Small intestine (tissue), 7 donors: Measurements from ENCODE around the gene CD164. TPM values are rescaled to one million over a fixed set of nuclear protein-coding genes. Genes with fewer than 3 reads are reported as not detected.

Experiments used
- DNase-seq, 2 donors: peaks; one replicate each; pipeline versions ENCODE4 v3.0.0 to v3.0.0-alpha.2; 2013
- FAIRE-seq: peaks from 2 replicates; lab custom pipeline; 2012; peaks lifted over from hg19 to GRCh38; lab: Jason Lieb, UNC
- H3K27ac ChIP-seq, 3 donors: one replicate each; pipeline ENCODE4 v1.5.1; 2013; ENCODE audit warnings: low read length in 2 of 3, mild to moderate bottlenecking in 2 of 3, control low read depth in 1 of 3, inconsistent platforms in 1 of 3, low read depth in 1 of 3, moderate library complexity in 1 of 3
- H3K27me3 ChIP-seq, 3 donors: one replicate each; pipeline ENCODE4 v1.6.1; 2013; ENCODE audit warnings: low read length in 3 of 3, inconsistent platforms in 1 of 3; ENCODE audit not compliant: control insufficient read depth in 3 of 3, insufficient read depth in 3 of 3
- H3K36me3 ChIP-seq, 3 donors: one replicate each; pipeline ENCODE4 v1.6.1; 2013; ENCODE audit warnings: low read length in 3 of 3, inconsistent platforms in 1 of 3, low read depth in 1 of 3, mild to moderate bottlenecking in 1 of 3, moderate library complexity in 1 of 3; ENCODE audit not compliant: control insufficient read depth in 3 of 3, insufficient read depth in 2 of 3
- H3K4me1 ChIP-seq, 3 donors: one replicate each; pipeline ENCODE4 v1.6.1; 2013; ENCODE audit warnings: low read length in 2 of 3, inconsistent platforms in 1 of 3, low read depth in 1 of 3, mild to moderate bottlenecking in 1 of 3, moderate library complexity in 1 of 3; ENCODE audit not compliant: control insufficient read depth in 3 of 3, insufficient read depth in 2 of 3
- H3K4me3 ChIP-seq, 3 donors: one replicate each; pipeline ENCODE4 v1.5.1; 2013; ENCODE audit warnings: low read length in 3 of 3, control low read depth in 1 of 3, inconsistent platforms in 1 of 3, low read depth in 1 of 3, mild to moderate bottlenecking in 1 of 3, moderate library complexity in 1 of 3
- H3K9me3 ChIP-seq, 2 donors: one replicate each; pipeline ENCODE4 v1.6.1; 2013; ENCODE audit warnings: low read depth in 1 of 2, low read length in 1 of 2; ENCODE audit not compliant: control insufficient read depth in 2 of 2, insufficient read depth in 1 of 2
- WGBS, 3 donors: extraction: QIAGEN DNeasy Blood & Tissue Kit; methylation state at CpG; one replicate each; pipeline ENCODE4 v1.1.7; 2013; 5-methylcytosine and 5-hydroxymethylcytosine counted together
- polyA plus RNA-seq, 4 donors: library from polyadenylated mRNA; stranded (reverse) in 3 of 4; unstranded in 1 of 4; fragments of 200-250 nt in 3 of 4; fragments of 120-200 nt in 1 of 4; gene quantifications; one replicate each; pipeline versions ENCODE4 v1.2.1 to v1.2.3, GENCODE V29; 2013
- donor health status: healthy with polysubstance abuse.
- donor health status: control.
- donor health status: control.
- donor health status: Bipolar disorder and iron deficiency.
- donor health status: healthy.

Gene CD164
- polyA plus RNA-seq, 4 donors, result 151 to 737 (median 172) TPM

DNA sequence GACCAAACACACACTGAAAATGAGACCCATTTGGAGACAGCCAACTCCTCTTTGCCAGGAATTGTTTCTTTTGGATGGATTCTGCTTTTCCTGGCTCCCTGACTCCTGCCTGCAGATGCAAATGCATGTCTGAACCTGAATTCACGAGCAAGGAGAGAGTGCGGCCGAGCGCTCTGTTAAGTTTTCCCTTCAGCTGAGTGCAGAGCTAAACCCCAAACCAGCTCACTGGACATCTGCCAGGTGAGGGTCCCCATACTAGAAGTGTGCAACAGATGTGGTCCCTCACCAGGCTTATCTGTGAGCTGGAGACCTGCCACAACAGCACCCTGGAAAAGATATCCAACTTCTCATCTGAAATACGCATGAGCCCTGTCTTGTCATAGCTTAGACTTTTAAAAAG is 59.0 kb downstream of the CD164 start:
- Histone ChIP-seq H3K36me3 (no peaks in the 10 kb centered on the region), H3K4me1 (peaks cover 7 to 21% (median 8%) of the 10 kb centered on the region in 3 donors), H3K27ac (no peak overlapping the region), H3K9me3 (no peaks in the 10 kb centered on the region), H3K4me3 (no peak overlapping the region), H3K27me3 (no peaks in the 10 kb centered on the region)
- DNase-seq (no peak), FAIRE-seq (no peak)
- WGBS, 3 donors, result 81 to 94% (median 92%) methylated on average over 5 of the region's 5 CpGs

GRCh38 chr6:109322825-109323224 is 59.4 kb downstream of the CD164 start:
- peaks cover 8 to 24% (median 8%) of the 10 kb centered on the region in 3 donors for H3K4me1 ChIP-seq
- H3K36me3 ChIP-seq, result no peaks in the 10 kb centered on the region
- no peak overlapping the region for H3K4me3 ChIP-seq
- no peak for DNase-seq
- H3K27me3 ChIP-seq, result no peaks in the 10 kb centered on the region
- FAIRE-seq, result no peak
- H3K27ac ChIP-seq, result no peak overlapping the region
- 74 to 86% (median 86%) methylated on average over 2 of the region's 2 CpGs for WGBS, 3 donors
- H3K9me3 ChIP-seq, result no peaks in the 10 kb centered on the region

GRCh38 chr6:109321752-109322151 is 60.5 kb downstream of the CD164 start:
- Histone ChIP-seq H3K36me3 (no peaks in the 10 kb centered on the region), H3K4me3 (no peak overlapping the region), H3K27me3 (no peaks in the 10 kb centered on the region), H3K4me1 (peaks cover 8 to 34% (median 14%) of the 10 kb centered on the region in 3 donors), H3K9me3 (no peaks in the 10 kb centered on the region), H3K27ac (no peak overlapping the region)
- no peak for FAIRE-seq
- DNase-seq, result no peak
- 84 to 94% (median 89%) methylated on average over 8 of the region's 8 CpGs for WGBS, 3 donors

DNA sequence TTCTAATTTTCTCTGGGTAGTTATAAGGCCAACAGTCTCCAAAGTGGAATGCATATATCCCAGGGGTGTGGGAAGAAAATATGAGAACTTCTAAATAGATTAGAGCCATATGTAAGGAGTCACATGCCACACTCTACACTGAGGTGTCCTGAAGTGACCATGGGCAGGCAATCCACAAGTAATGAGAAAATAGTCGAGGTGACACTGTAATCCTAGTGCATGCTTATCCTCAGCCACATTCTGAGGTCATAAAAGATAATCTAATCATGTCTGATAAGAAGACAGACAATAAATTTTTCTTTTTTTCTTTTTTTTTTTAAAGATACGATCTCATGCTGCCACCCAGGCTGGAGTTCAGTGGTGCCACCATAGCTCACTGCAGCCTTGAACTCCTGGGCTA is 62.2 kb downstream of the CD164 start:
- DNase-seq (peak; percentile 59 to 69), FAIRE-seq (no peak)
- H3K9me3 ChIP-seq, result no peaks in the 10 kb centered on the region
- no peaks in the 10 kb centered on the region for H3K27me3 ChIP-seq
- peaks cover 8 to 48% (median 14%) of the 10 kb centered on the region in 3 donors for H3K4me1 ChIP-seq
- WGBS, 3 donors, result 7 to 61% (median 11%) methylated on average over 2 of the region's 2 CpGs
- peak overlapping the region in 2 of 3 donors; percentile 4 to 50 for H3K27ac ChIP-seq
- H3K4me3 ChIP-seq, result no peak overlapping the region
- H3K36me3 ChIP-seq, result no peaks in the 10 kb centered on the region

- Histone ChIP-seq H3K4me3 (no peak overlapping the region), H3K4me1 (peaks cover 8 to 48% (median 14%) of the 10 kb centered on the region in 3 donors), H3K36me3 (no peaks in the 10 kb centered on the region), H3K9me3 (no peaks in the 10 kb centered on the region), H3K27ac (peak overlapping the region; percentile 81 to 95 (median 94)), H3K27me3 (no peaks in the 10 kb centered on the region)
- FAIRE-seq (peak; percentile 62), DNase-seq (peak; percentile 90 to 95)
- WGBS, 3 donors, result 9 to 35% (median 22%) methylated on average over 11 of the region's 11 CpGs
These were observed 63.9 kb downstream of the CD164 start for GRCh38 chr6:109318328-109318876.

GRCh38 chr6:109316909-109317308 is 65.4 kb downstream of the CD164 start:
- no peak overlapping the region for H3K4me3 ChIP-seq
- DNase-seq (peak; percentile 31 to 36), FAIRE-seq (no peak)
- peaks cover 8 to 48% (median 14%) of the 10 kb centered on the region in 3 donors for H3K4me1 ChIP-seq
- no peaks in the 10 kb centered on the region for H3K27me3 ChIP-seq
- H3K36me3 ChIP-seq, result no peaks in the 10 kb centered on the region
- H3K9me3 ChIP-seq, result no peaks in the 10 kb centered on the region
- 34 to 73% (median 44%) methylated on average over 5 of the region's 5 CpGs for WGBS, 3 donors
- peak overlapping the region in 2 of 3 donors; percentile 24 to 81 for H3K27ac ChIP-seq

Other genes with a start within 250 kb of the CD164 start
- 1 to 10 TPM in 1 of 4 donors, under 1 TPM in 2, not detected in 1; 0.22 to 4.8 (median 0.76) TPM for gene PPIL6, start 58.2 kb upstream of the CD164 start, polyA plus RNA-seq
- gene SMPD2, start 58.3 kb upstream of the CD164 start, polyA plus RNA-seq, result 10 to 100 TPM; 14.3 to 19.5 (median 16.8) TPM
- 100 to 1,000 TPM in 3 of 4 donors, 10 to 100 TPM in 1; 48.0 to 316 (median 181) TPM for gene MICAL1, start 73.3 kb upstream of the CD164 start, polyA plus RNA-seq
- 10 to 100 TPM in 1 of 4 donors, 1 to 10 TPM in 3; 1.8 to 12.6 (median 3.3) TPM for gene ZBTB24, start 100.8 kb upstream of the CD164 start, polyA plus RNA-seq